Measurements from ENCODE around the gene REEP5.

REEP5 gene

DNA sequence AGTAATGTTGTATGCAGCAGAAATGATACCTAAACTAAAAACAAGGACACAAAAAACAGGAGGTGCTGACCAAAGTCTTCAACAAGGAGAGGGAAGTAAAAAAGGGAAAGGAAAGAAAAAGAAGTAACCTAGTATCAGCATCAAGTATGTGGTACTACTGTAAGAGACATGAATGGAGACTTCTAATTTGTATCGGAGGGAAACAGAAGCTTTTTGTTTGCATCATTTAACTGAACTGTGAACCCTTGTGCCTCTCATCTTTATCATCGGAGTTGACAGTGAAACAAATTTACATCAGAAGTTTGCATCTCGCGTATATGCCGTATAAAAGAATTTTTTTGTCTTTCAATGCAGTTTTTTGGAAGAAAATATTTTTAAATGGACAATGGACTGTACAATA lies 54.6 kb downstream of the REEP5 start:
- in situ Hi-C loops (cut with MboI; ENCODE audit: low sequenced_read_pairs, unreplicated experiment) = no loop called here
- DNase-seq (ENCODE audit: low spot score) = no peak
- TF ChIP-seq, protein P1, sequence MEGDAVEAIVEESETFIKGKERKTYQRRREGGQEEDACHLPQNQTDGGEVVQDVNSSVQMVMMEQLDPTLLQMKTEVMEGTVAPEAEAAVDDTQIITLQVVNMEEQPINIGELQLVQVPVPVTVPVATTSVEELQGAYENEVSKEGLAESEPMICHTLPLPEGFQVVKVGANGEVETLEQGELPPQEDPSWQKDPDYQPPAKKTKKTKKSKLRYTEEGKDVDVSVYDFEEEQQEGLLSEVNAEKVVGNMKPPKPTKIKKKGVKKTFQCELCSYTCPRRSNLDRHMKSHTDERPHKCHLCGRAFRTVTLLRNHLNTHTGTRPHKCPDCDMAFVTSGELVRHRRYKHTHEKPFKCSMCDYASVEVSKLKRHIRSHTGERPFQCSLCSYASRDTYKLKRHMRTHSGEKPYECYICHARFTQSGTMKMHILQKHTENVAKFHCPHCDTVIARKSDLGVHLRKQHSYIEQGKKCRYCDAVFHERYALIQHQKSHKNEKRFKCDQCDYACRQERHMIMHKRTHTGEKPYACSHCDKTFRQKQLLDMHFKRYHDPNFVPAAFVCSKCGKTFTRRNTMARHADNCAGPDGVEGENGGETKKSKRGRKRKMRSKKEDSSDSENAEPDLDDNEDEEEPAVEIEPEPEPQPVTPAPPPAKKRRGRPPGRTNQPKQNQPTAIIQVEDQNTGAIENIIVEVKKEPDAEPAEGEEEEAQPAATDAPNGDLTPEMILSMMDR (IDR thresholded peaks at IDR 0.05; ENCODE audit: borderline replicate concordance, control extremely low read depth, extremely low read depth, insufficient read depth, missing control alignments) = no peak

DNA sequence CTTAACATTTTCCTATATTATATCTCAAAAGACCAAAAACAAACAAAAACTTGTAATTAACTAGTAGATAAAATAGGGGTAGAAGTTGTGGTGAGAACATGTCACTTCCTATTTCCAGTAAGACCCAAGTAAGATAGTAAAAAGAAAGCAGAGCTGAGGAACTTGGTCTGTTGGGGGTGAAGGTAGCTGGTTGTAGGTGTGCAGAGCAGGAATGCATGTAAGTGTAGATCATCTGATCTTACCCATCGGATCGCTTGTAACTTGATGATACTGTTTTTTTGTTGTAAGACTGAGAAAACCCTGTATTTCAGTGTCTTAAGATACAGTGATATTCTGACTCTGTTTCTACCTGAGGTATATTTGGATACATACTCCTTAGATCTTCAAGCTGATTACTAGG lies 55.3 kb downstream of the REEP5 start:
- DNase-seq (ENCODE audit: low spot score) = no peak
- in situ Hi-C loops (cut with MboI; ENCODE audit: low sequenced_read_pairs, unreplicated experiment) = no loop called here
- TF ChIP-seq, protein P1 (IDR thresholded peaks at IDR 0.05; ENCODE audit: borderline replicate concordance, control extremely low read depth, extremely low read depth, insufficient read depth, missing control alignments) = no peak

DNA sequence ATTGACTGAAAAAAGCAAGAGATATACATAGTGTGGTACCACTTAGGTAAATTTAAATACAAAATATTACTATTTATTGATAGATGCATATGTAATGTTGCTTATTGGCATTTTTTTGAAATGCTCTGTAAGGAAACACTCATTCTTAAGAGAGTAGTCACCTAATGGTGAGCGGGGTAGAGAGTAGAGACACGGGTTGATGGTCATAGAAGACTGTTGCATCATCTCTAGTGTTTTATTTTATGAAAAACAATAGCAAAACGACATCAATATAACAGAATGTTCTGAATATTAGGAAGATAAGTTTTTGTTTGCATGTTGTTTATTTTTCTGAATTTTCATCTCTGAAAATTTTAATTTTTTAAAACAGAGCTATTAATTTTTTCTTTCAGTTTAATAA lies 56.9 kb downstream of the REEP5 start:
- in situ Hi-C loops (cut with MboI; ENCODE audit: low sequenced_read_pairs, unreplicated experiment) = no loop called here
- TF ChIP-seq, protein P1 (IDR thresholded peaks at IDR 0.05; ENCODE audit: borderline replicate concordance, control extremely low read depth, extremely low read depth, insufficient read depth, missing control alignments) = no peak

DNA sequence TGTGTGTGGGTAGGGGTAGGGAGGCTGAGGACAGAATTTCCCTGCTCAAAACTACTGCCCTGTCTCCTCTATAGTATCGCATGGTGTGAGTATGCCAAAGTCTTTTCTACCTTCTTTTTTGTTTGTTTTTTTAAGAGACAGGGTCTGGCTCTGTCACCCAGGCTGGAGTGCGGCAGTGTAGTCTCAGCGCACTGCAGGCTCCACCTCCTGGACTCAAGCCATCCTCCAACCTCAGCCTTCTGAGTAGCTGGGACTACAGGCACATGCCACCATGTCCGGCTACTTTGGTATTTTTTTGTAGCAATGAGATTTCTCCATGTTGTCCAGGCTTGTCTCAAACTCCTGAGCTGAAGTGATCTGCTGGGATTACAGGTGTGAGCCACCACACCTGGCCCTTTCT lies 58.5 kb downstream of the REEP5 start:
- in situ Hi-C loops (cut with MboI; ENCODE audit: low sequenced_read_pairs, unreplicated experiment) = no loop called here
- DNase-seq (ENCODE audit: low spot score) = no peak
- TF ChIP-seq, protein P1 (IDR thresholded peaks at IDR 0.05; ENCODE audit: borderline replicate concordance, control extremely low read depth, extremely low read depth, insufficient read depth, missing control alignments) = no peak

More for the DNA sequence above, 56.9 kb downstream of the REEP5 start:
- no peak for DNase-seq (ENCODE audit: low spot score)

DNA sequence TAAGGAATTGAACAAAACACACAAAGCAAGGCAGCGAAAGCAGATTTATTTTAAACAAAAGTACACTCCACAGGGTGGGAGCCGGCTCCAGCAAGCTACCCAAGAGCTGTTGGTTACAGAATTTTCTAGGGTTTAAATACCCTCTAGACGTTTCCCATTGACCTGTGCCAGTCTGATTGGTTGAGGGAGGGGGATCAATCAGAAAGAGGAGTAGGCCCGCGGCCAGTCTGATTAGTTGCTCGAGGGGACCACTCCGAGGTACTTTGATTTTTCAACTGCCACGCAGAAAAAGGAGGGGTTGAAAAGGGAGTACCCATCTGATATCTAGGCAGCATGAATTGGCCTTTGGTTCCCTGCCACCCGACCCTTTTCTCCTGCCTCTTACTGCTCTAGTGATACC lies 59.9 kb downstream of the REEP5 start:
- TF ChIP-seq, protein P1 (IDR thresholded peaks at IDR 0.05; ENCODE audit: borderline replicate concordance, control extremely low read depth, extremely low read depth, insufficient read depth, missing control alignments) = no peak
- no peak for DNase-seq (ENCODE audit: low spot score)
- in situ Hi-C loops (cut with MboI; ENCODE audit: low sequenced_read_pairs, unreplicated experiment) = no loop called here

DNA sequence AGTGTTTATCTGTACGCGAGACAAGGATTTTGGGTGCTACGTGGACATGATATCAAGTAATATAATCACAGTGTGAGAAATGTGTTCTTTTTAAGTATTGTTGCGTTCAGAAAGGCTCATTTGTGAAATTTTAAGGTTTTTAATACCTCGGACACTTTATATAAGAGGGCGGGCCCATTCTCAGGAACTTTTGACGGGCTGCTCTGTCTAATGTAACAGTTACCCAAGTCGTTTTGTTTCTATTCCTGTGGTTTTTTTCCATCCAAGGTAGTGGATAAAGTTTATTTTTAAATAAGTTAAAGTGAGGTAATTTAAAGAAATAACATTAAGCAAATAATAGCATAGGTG lies 60.4 kb downstream of the REEP5 start:
- in situ Hi-C loops (cut with MboI; ENCODE audit: low sequenced_read_pairs, unreplicated experiment) = no loop called here
- TF ChIP-seq, protein P1 (IDR thresholded peaks at IDR 0.05; ENCODE audit: borderline replicate concordance, control extremely low read depth, extremely low read depth, insufficient read depth, missing control alignments) = no peak
- no peak for DNase-seq (ENCODE audit: low spot score)

Data from GM13976 (cell line).